ENCODE measurements around the gene ARHGAP10. TPM values are rescaled to one million over a fixed set of nuclear protein-coding genes. Genes with fewer than 3 reads are reported as not detected.

The ARHGAP10 gene
- total and polyA plus RNA-seq, 2 donors (not counting 1 experiment from before 2014, with no cell fraction given): 0.10 to 0.34 TPM

DNA sequence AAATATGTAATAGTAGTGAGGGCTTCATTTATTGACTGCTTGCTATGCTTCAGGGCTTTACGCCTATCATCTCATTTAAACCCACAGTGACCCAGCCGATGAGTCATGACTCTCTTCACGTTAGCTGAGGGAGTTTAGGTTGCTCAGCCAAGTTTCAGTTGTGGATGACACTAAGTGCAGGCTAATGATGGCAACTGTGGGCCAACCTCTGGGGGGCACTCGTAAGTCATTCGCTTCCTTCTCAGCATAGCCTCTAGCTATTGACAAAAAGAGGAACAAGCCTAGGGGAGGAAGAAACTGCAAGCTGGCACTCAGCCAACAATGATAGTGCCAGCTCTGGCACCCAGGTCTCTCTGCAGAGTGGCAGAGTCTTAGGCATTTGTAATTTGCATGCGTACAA is 325.0 kb downstream of the ARHGAP10 start:
- Mint-ChIP-seq H3K4me1 (peaks cover 39% of the 10 kb centered on the region), H3K9me3 (ENCODE audit: insufficient read depth) (no peaks in the 10 kb centered on the region), H3K4me3 (peak overlapping the region; percentile 17), H3K27me3 (no peaks in the 10 kb centered on the region), H3K27ac (no peak overlapping the region)
- TF ChIP-seq, protein P1, sequence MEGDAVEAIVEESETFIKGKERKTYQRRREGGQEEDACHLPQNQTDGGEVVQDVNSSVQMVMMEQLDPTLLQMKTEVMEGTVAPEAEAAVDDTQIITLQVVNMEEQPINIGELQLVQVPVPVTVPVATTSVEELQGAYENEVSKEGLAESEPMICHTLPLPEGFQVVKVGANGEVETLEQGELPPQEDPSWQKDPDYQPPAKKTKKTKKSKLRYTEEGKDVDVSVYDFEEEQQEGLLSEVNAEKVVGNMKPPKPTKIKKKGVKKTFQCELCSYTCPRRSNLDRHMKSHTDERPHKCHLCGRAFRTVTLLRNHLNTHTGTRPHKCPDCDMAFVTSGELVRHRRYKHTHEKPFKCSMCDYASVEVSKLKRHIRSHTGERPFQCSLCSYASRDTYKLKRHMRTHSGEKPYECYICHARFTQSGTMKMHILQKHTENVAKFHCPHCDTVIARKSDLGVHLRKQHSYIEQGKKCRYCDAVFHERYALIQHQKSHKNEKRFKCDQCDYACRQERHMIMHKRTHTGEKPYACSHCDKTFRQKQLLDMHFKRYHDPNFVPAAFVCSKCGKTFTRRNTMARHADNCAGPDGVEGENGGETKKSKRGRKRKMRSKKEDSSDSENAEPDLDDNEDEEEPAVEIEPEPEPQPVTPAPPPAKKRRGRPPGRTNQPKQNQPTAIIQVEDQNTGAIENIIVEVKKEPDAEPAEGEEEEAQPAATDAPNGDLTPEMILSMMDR (IDR thresholded peaks at IDR 0.05): peak; percentile 76
- no peak for TF ChIP-seq EZH2 (IDR thresholded peaks at IDR 0.05; ENCODE audit: borderline replicate concordance, insufficient read depth, low read depth, low read length, poor library complexity, severe bottlenecking)
- Histone ChIP-seq H3K79me2 (ENCODE audit: control insufficient read depth, insufficient read depth, low read length) (no peaks in the 10 kb centered on the region), H3K27me3 (replicated peaks in 1 of 4; ENCODE audit: control extremely low read depth in 1 of 4, control insufficient read depth in 3 of 4, insufficient read depth in 4 of 4, low read length in 3 of 4) (no peaks in the 10 kb centered on the region), H2AFZ (ENCODE audit: insufficient read depth, low read depth, low read length, poor library complexity, severe bottlenecking) (no peak overlapping the region), H3K4me2 (replicated peaks; ENCODE audit: low read depth, low read length, poor library complexity, severe bottlenecking) (peak overlapping the region; percentile 58), H3K27ac (ENCODE audit: low read length in 2 of 2) (no peak overlapping the region), H4K20me1 (ENCODE audit: control insufficient read depth, insufficient read depth, low read length, poor library complexity, severe bottlenecking) (no peaks in the 10 kb centered on the region), H3K9ac (ENCODE audit: low read length) (no peak overlapping the region), H3K4me3 (ENCODE audit: control extremely low read depth in 1 of 5, extremely low read depth in 1 of 5, insufficient read depth in 1 of 5, low read depth in 2 of 5, low read length in 4 of 5) (peak overlapping the region in 1 of 5 experiments; percentile 18), H3K36me3 (replicated peaks in 1 of 2; ENCODE audit: control extremely low read depth in 1 of 2, control insufficient read depth in 1 of 2, extremely low read depth in 1 of 2, insufficient read depth in 2 of 2, low read length in 1 of 2) (no peaks in the 10 kb centered on the region), H3K9me3 (ENCODE audit: control extremely low read depth in 1 of 3, control insufficient read depth in 2 of 3, insufficient read depth in 1 of 3, low read length in 2 of 3) (no peaks in the 10 kb centered on the region), H3K4me1 (ENCODE audit: control insufficient read depth in 2 of 2, insufficient read depth in 2 of 2, low read length in 2 of 2) (peaks cover 31 to 33% of the 10 kb centered on the region in 2 donors)
- 0% methylated on average over 4 of the region's 6 CpGs for WGBS (ENCODE audit: insufficient coverage)
- peak; percentile 86 for DNase-seq
- ChIA-PET CTCF (interaction anchor here (0.6 to 1.5 kb wide), 5 partner anchors 143 to 1209 kb away, joined by 3 to 5 read pairs (median 3); partner anchors contain the start of gene NR3C2), POLR2A (no interaction called here)
- peak; percentile 89 for ATAC-seq (ENCODE audit: low read depth)
- intact Hi-C loops (cut with micrococcal nuclease): loop anchor here (1.0 kb wide), 1 partner anchor 1207 kb away; no protein-coding TSS in a partner anchor

DNA sequence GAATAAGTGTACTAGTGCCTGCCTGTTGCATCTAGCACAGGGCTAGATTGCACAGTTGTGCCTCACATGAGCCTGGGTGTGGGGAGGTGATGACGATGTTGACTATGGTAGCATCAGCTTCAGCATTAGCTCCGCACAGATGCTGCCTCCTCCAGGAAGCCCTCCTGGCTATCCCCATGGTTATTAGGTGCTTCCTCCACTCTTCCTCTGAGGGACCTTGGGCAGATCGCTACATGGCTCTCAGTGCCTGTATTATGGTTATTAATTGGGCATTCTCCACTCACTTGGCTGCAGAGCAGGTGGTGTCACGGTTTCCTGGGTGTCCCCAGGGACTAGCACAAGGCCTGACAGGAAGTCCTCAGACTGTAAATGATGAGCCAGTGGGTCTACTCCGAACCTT is 325.6 kb downstream of the ARHGAP10 start:
- TF ChIP-seq EZH2 (IDR thresholded peaks at IDR 0.05; ENCODE audit: borderline replicate concordance, insufficient read depth, low read depth, low read length, poor library complexity, severe bottlenecking): no peak
- TF ChIP-seq, protein P1 (IDR thresholded peaks at IDR 0.05): no peak
- Mint-ChIP-seq H3K4me3 (peak overlapping the region; percentile 17), H3K4me1 (peaks cover 40% of the 10 kb centered on the region), H3K27me3 (no peaks in the 10 kb centered on the region), H3K9me3 (ENCODE audit: insufficient read depth) (no peaks in the 10 kb centered on the region), H3K27ac (no peak overlapping the region)
- POLR2A ChIA-PET: no interaction called here
- H3K9me3 ChIP-seq (ENCODE audit: control extremely low read depth in 1 of 3, control insufficient read depth in 2 of 3, insufficient read depth in 1 of 3, low read length in 2 of 3): no peaks in the 10 kb centered on the region
- peak overlapping the region; percentile 58 for H3K4me2 ChIP-seq (replicated peaks; ENCODE audit: low read depth, low read length, poor library complexity, severe bottlenecking)
- CTCF ChIA-PET: interaction anchor here (1.4 to 1.5 kb wide), 3 partner anchors 385 to 1209 kb away, joined by 3 to 5 read pairs (median 3); partner anchors contain the start of gene NR3C2
- no peaks in the 10 kb centered on the region for H3K79me2 ChIP-seq (ENCODE audit: control insufficient read depth, insufficient read depth, low read length)
- no peak overlapping the region for H2AFZ ChIP-seq (ENCODE audit: insufficient read depth, low read depth, low read length, poor library complexity, severe bottlenecking)
- H3K4me1 ChIP-seq (ENCODE audit: control insufficient read depth in 2 of 2, insufficient read depth in 2 of 2, low read length in 2 of 2): peaks cover 31 to 33% of the 10 kb centered on the region in 2 donors
- H4K20me1 ChIP-seq (ENCODE audit: control insufficient read depth, insufficient read depth, low read length, poor library complexity, severe bottlenecking): no peaks in the 10 kb centered on the region
- DNase-seq (peak; percentile 55), ATAC-seq (ENCODE audit: low read depth) (peak; percentile 29)
- H3K36me3 ChIP-seq (replicated peaks in 1 of 2; ENCODE audit: control extremely low read depth in 1 of 2, control insufficient read depth in 1 of 2, extremely low read depth in 1 of 2, insufficient read depth in 2 of 2, low read length in 1 of 2): no peaks in the 10 kb centered on the region
- no peak overlapping the region for H3K9ac ChIP-seq (ENCODE audit: low read length)
- H3K27me3 ChIP-seq (replicated peaks in 1 of 4; ENCODE audit: control extremely low read depth in 1 of 4, control insufficient read depth in 3 of 4, insufficient read depth in 4 of 4, low read length in 3 of 4): no peaks in the 10 kb centered on the region
- no peak overlapping the region for H3K27ac ChIP-seq (ENCODE audit: low read length in 2 of 2)
- intact Hi-C loops (cut with micrococcal nuclease): loop anchor here (1.0 kb wide), 1 partner anchor 1207 kb away; no protein-coding TSS in a partner anchor
- H3K4me3 ChIP-seq (ENCODE audit: control extremely low read depth in 1 of 5, extremely low read depth in 1 of 5, insufficient read depth in 1 of 5, low read depth in 2 of 5, low read length in 4 of 5): peak overlapping the region in 1 of 5 experiments; percentile 18
- WGBS (ENCODE audit: insufficient coverage): 3% methylated on average over 3 of the region's 5 CpGs

All from B cell (primary cell).